K562 (cell line): Measurements from ENCODE around the gene CDCA5. TPM values are rescaled to one million over a fixed set of nuclear protein-coding genes. Genes with fewer than 3 reads are reported as not detected.

Experiments used
- ATF7 ChIP-seq: fragments of 450-650 bp; IDR thresholded peaks from 2 replicates; pipeline ENCODE4 v1.7.1; 2014; ENCODE audit warnings: mild to moderate bottlenecking, moderate library complexity
- KDM5B ChIP-seq: fragments of 200-600 bp; sonication (generic); IDR thresholded peaks from 2 replicates; pipeline ENCODE4 v1.6.1; 2012; ENCODE audit warnings: low read depth, mild to moderate bottlenecking, moderate library complexity, low read length, control low read depth, inconsistent platforms; ENCODE audit not compliant: insufficient replicate concordance
- MYC ChIP-seq, 2 experiments: fragments of 250-450 bp in 1 of 2; sonication (Bioruptor Pico) in 1 of 2; IDR thresholded peaks; 2 replicates each; pipeline versions ENCODE4 v1.5.1 to v1.6.1; 2012 to 2021; ENCODE audit warnings: low read depth in 2 of 2, borderline replicate concordance in 1 of 2, improper control_type of control experiment in 1 of 2, low read length in 1 of 2, mild to moderate bottlenecking in 1 of 2, moderate library complexity in 1 of 2
- NUFIP1 ChIP-seq: fragments of 450-650 bp; IDR thresholded peaks from 2 replicates; pipeline ENCODE4 v1.6.1; 2018; ENCODE audit not compliant: partially characterized antibody
- PHF8 ChIP-seq: fragments of 200-600 bp; sonication (generic); IDR thresholded peaks from 2 replicates; pipeline ENCODE4 v1.6.1; 2012; ENCODE audit warnings: mixed run types, mild to moderate bottlenecking, inconsistent platforms, low read length, moderate library complexity, borderline replicate concordance
- POLR2B ChIP-seq: fragments of 450-650 bp; IDR thresholded peaks from 2 replicates; pipeline ENCODE4 v1.6.1; 2018; ENCODE audit warnings: low read depth; ENCODE audit not compliant: partially characterized antibody
- TAF1 ChIP-seq: IDR thresholded peaks from 2 replicates; pipeline ENCODE4 v1.6.1; 2011; ENCODE audit warnings: mild to moderate bottlenecking, low read length, moderate library complexity; ENCODE audit not compliant: insufficient read depth, control insufficient read depth, severe bottlenecking; ENCODE audit errors: extremely low read depth
- TBP ChIP-seq: optimal IDR thresholded peaks from 2 replicates; pipeline ENCODE3; 2011; ENCODE audit warnings: low read depth, low read length, improper control_type of control experiment
- YBX1 ChIP-seq: fragments of 450-650 bp; IDR thresholded peaks from 2 replicates; pipeline ENCODE4 v1.7.1; 2016; ENCODE audit warnings: mild to moderate bottlenecking
- ZBED1 ChIP-seq: IDR thresholded peaks from 2 replicates; pipeline ENCODE4 v1.6.1; 2014
- ZNF232 ChIP-seq: sonication (generic); formaldehyde crosslinking; IDR thresholded peaks from 2 replicates; pipeline ENCODE4 v1.8.0; 2022; ENCODE audit warnings: mild to moderate bottlenecking, missing genetic modification reagents
- polyA plus RNA-seq, 8 experiments: library from polyadenylated mRNA; depleted of rRNA in 4 of 8; stranded (reverse) in 5 of 8; unstranded in 3 of 8; fragments of >200 nt; fragmentation: Nextera tagmentation in 2 of 8; fragmentation: Illumina TruSeq in 1 of 8; extraction: Ambion mirVana in 2 of 8; extraction: Trizol in 1 of 8; gene quantifications; 2 replicates each; pipeline versions ENCODE4 v1.2.1 to v1.2.3, GENCODE V29; 2011 to 2014; ENCODE audit warnings: inconsistent platforms in 1 of 8, missing spikeins in 1 of 8
- total RNA-seq, 7 experiments: library from RNA; depleted of rRNA in 6 of 7; stranded (reverse); fragments of >200 nt in 6 of 7; fragmentation: Illumina TruSeq in 2 of 7; extraction: Trizol in 2 of 7; gene quantifications; 2 replicates each; pipeline versions ENCODE4 v1.2.1 to v1.2.3, GENCODE V29; 2011 to 2021; ENCODE audit warnings: low replicate concordance in 1 of 7
- TF ChIP-seq, protein P1 (sequence below): fragments of 450-650 bp; formaldehyde crosslinking; conservative IDR thresholded peaks from 2 replicates; pipeline ENCODE4 v1.4.0; 2022; ENCODE audit warnings: mild to moderate bottlenecking, missing genetic modification characterization
- TF ChIP-seq, protein P2 (sequence below), 2 experiments: IDR thresholded peaks; 2 replicates each; pipeline ENCODE4 v1.6.1; 2011; ENCODE audit warnings: borderline replicate concordance in 1 of 2, control low read depth in 1 of 2, low read depth in 1 of 2, low read length in 1 of 2, mild to moderate bottlenecking in 1 of 2, mixed read lengths in 1 of 2, moderate library complexity in 1 of 2; ENCODE audit not compliant: insufficient read depth in 1 of 2, insufficient read length in 1 of 2, poor library complexity in 1 of 2, severe bottlenecking in 1 of 2; ENCODE audit errors: extremely low read depth in 1 of 2
- TF ChIP-seq, protein P3 (sequence below): fragments of 450-650 bp; formaldehyde crosslinking; IDR thresholded peaks from 2 replicates; pipeline ENCODE4 v1.4.0; 2020; ENCODE audit warnings: mild to moderate bottlenecking, moderate library complexity
- TF ChIP-seq, protein P4 (sequence below): fragments of 250-450 bp; sonication (Bioruptor Pico); IDR thresholded peaks from 2 replicates; pipeline ENCODE4 v1.5.0; 2020; ENCODE audit warnings: mild to moderate bottlenecking, borderline replicate concordance
- TF ChIP-seq, protein P5 (sequence below): sonication (generic); formaldehyde crosslinking; IDR thresholded peaks from 2 replicates; pipeline ENCODE4 v1.8.0; 2022; ENCODE audit warnings: missing genetic modification reagents, mild to moderate bottlenecking, moderate library complexity, borderline replicate concordance
- TF ChIP-seq, protein P6 (sequence below): fragments of 250-450 bp; sonication (Bioruptor Pico); IDR thresholded peaks from 2 replicates; pipeline ENCODE4 v1.4.0; 2020

CDCA5 gene
- total and polyA plus RNA-seq, 9 of the 15 experiments (the other 6 are each of a cell fraction or from before 2014, with no cell fraction given): 18.9 to 94.3 (median 64.6) TPM

DNA sequence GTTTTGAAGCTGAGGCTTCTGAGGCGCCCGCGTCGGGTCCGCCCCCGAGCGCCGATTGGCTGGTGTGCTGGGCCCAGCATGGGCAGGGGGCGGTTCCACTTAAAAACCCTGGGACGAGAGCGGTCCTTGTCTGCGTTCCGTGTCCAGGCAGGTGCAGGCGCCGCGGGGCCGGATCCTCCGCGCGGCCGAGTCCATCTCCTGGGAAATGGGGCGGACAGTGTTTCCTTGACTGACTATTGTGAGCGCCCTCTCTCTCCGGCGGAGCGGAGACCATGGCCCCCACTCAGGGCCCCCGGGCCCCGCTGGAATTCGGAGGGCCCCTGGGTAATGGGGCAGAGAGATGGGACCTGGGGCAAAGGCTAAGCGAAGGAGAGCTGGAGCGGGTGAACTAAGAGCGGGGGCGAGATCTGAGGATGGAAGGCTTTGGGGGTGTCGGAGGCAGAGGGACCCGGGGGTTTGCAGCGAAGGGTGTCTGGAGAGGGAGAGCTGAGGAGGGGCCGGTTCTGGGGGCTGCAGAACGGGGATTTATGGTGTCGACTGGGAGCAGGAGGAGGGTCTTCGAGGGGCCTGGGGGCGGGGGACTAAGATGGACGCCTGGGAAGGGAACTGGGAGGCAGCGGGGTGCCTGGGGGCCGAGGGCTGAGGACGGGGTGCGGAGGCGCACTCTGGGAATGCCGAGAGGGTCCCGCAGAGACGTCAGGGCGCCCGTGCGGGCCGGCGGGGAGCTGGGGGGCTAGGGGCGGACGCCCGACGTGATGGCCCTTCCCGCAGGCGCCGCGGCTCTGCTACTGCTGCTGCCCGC lies 28.1 kb upstream of the CDCA5 start, which contains the start of gene TM7SF2 (continued):
- TF ChIP-seq TAF1: peak; percentile 39
- peak; percentile 92 for TF ChIP-seq TBP
- no peak for TF ChIP-seq ZNF232 (CRISPR knock-in tag)
- peak; percentile 56; the same call in 1 of the 2 replicates for TF ChIP-seq PHF8
- TF ChIP-seq, protein P1, sequence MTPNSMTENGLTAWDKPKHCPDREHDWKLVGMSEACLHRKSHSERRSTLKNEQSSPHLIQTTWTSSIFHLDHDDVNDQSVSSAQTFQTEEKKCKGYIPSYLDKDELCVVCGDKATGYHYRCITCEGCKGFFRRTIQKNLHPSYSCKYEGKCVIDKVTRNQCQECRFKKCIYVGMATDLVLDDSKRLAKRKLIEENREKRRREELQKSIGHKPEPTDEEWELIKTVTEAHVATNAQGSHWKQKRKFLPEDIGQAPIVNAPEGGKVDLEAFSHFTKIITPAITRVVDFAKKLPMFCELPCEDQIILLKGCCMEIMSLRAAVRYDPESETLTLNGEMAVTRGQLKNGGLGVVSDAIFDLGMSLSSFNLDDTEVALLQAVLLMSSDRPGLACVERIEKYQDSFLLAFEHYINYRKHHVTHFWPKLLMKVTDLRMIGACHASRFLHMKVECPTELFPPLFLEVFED (CRISPR knock-in tag): peak; percentile 76; the same call in 1 of the 2 replicates
- TF ChIP-seq, protein P2, sequence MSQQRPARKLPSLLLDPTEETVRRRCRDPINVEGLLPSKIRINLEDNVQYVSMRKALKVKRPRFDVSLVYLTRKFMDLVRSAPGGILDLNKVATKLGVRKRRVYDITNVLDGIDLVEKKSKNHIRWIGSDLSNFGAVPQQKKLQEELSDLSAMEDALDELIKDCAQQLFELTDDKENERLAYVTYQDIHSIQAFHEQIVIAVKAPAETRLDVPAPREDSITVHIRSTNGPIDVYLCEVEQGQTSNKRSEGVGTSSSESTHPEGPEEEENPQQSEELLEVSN (IDR thresholded peaks at IDR 0.05; ENCODE audit: borderline replicate concordance in 1 of 2, extremely low read depth in 1 of 2, insufficient read depth in 1 of 2, insufficient read length in 1 of 2, low read depth in 1 of 2, low read length in 1 of 2, poor library complexity in 1 of 2, severe bottlenecking in 1 of 2): peak in 1 of 2 experiments; percentile 43
- TF ChIP-seq, protein P3, sequence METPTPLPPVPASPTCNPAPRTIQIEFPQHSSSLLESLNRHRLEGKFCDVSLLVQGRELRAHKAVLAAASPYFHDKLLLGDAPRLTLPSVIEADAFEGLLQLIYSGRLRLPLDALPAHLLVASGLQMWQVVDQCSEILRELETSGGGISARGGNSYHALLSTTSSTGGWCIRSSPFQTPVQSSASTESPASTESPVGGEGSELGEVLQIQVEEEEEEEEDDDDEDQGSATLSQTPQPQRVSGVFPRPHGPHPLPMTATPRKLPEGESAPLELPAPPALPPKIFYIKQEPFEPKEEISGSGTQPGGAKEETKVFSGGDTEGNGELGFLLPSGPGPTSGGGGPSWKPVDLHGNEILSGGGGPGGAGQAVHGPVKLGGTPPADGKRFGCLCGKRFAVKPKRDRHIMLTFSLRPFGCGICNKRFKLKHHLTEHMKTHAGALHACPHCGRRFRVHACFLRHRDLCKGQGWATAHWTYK (CRISPR knock-in tag): 0 out of 2 replicates have a peak, but pooled peaks have one; percentile 15
- peak; percentile 98 for TF ChIP-seq KDM5B
- TF ChIP-seq, protein P4, sequence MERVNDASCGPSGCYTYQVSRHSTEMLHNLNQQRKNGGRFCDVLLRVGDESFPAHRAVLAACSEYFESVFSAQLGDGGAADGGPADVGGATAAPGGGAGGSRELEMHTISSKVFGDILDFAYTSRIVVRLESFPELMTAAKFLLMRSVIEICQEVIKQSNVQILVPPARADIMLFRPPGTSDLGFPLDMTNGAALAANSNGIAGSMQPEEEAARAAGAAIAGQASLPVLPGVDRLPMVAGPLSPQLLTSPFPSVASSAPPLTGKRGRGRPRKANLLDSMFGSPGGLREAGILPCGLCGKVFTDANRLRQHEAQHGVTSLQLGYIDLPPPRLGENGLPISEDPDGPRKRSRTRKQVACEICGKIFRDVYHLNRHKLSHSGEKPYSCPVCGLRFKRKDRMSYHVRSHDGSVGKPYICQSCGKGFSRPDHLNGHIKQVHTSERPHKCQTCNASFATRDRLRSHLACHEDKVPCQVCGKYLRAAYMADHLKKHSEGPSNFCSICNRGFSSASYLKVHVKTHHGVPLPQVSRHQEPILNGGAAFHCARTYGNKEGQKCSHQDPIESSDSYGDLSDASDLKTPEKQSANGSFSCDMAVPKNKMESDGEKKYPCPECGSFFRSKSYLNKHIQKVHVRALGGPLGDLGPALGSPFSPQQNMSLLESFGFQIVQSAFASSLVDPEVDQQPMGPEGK (CRISPR knock-in tag): 0 out of 2 replicates have a peak, but pooled peaks have one; percentile 51
- TF ChIP-seq ZBED1: no peak
- no peak for TF ChIP-seq YBX1
- no peak for TF ChIP-seq MYC (IDR thresholded peaks at IDR 0.05; ENCODE audit: low read depth, low read length)
- TF ChIP-seq MYC (CRISPR knock-in tag; IDR thresholded peaks at IDR 0.05; ENCODE audit: borderline replicate concordance, low read depth): peak; percentile 87; the same call in 1 of the 2 replicates
- TF ChIP-seq ATF7: peak; percentile 51
- TF ChIP-seq, protein P5, sequence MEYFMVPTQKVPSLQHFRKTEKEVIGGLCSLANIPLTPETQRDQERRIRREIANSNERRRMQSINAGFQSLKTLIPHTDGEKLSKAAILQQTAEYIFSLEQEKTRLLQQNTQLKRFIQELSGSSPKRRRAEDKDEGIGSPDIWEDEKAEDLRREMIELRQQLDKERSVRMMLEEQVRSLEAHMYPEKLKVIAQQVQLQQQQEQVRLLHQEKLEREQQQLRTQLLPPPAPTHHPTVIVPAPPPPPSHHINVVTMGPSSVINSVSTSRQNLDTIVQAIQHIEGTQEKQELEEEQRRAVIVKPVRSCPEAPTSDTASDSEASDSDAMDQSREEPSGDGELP (CRISPR knock-in tag): peak; percentile 58; the same call in 1 of the 2 replicates
- TF ChIP-seq, protein P6, sequence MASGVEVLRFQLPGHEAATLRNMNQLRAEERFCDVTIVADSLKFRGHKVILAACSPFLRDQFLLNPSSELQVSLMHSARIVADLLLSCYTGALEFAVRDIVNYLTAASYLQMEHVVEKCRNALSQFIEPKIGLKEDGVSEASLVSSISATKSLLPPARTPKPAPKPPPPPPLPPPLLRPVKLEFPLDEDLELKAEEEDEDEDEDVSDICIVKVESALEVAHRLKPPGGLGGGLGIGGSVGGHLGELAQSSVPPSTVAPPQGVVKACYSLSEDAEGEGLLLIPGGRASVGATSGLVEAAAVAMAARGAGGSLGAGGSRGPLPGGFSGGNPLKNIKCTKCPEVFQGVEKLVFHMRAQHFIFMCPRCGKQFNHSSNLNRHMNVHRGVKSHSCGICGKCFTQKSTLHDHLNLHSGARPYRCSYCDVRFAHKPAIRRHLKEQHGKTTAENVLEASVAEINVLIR (CRISPR knock-in tag): no peak
- TF ChIP-seq POLR2B: peak; percentile 83
- TF ChIP-seq NUFIP1: no peak
